Cardiac fibroblast (primary cell): ENCODE measurements around the gene ZBTB22.

Source experiments
- DNase-seq, 2 donors: peaks; one replicate each; pipeline versions ENCODE4 v3.0.0 to v3.0.0-alpha.2; 2010; ENCODE audit warnings: low read depth in 2 of 2
- H3K4me3 ChIP-seq, 2 donors: replicated peaks in 1 of 2; 1 replicate in 1 of 2; 2 replicates in 1 of 2; pipeline ENCODE4 v1.5.1; 2011; ENCODE audit warnings: low read depth in 2 of 2, low read length in 2 of 2, mild to moderate bottlenecking in 2 of 2, moderate library complexity in 1 of 2
- CTCF ChIP-seq: IDR thresholded peaks from one replicate; pipeline ENCODE4 v1.5.1; 2011; ENCODE audit warnings: low read depth, mild to moderate bottlenecking, low read length, inconsistent platforms

Gene ZBTB22

GRCh38 chr6:33271117-33271467 lies 46.5 kb downstream of the ZBTB22 start:
- DNase-seq: no peak
- H3K4me3 ChIP-seq: peak overlapping the region; percentile 84 to 95
- no peak for TF ChIP-seq CTCF
